GM12878 (cell line): ENCODE results near the gene SARDH.

ENCODE experiments used
- HDAC2 ChIP-seq: fragments of 200-600 bp; sonication (generic); IDR thresholded peaks from 2 replicates; pipeline ENCODE4 v1.6.1; 2017
- POLR2A ChIP-seq: IDR thresholded peaks from 2 replicates; pipeline ENCODE4 v1.6.1; 2011; ENCODE audit warnings: low read depth, mild to moderate bottlenecking, low read length
- USF1 ChIP-seq: IDR thresholded peaks from 2 replicates; pipeline ENCODE4 v1.6.1; 2011; ENCODE audit warnings: borderline replicate concordance, low read depth, mild to moderate bottlenecking, moderate library complexity, mixed read lengths, low read length; ENCODE audit not compliant: insufficient read depth; ENCODE audit errors: extremely low read length
- ZNF274 ChIP-seq: IDR thresholded peaks from one replicate; pipeline ENCODE4 v1.8.0; 2011; ENCODE audit not compliant: insufficient read length, insufficient read depth

- TF ChIP-seq USF1 (no peak), POLR2A (no peak), ZNF274 (no peak), HDAC2 (no peak)
These were observed 35.2 kb downstream of the SARDH start for GRCh38 chr9:133702798-133703590.
